Cardiac fibroblast (primary cell): Measurements from ENCODE around the gene GRIA3.
A peak's percentile ranks its signal among the peaks of the same experiment; 100 is the strongest.

Experiments used
- DNase-seq, 2 donors: peaks; one replicate each; pipeline versions ENCODE4 v3.0.0 to v3.0.0-alpha.2; 2010; ENCODE audit warnings: low read depth in 2 of 2
- H3K4me3 ChIP-seq, 2 donors: replicated peaks in 1 of 2; 1 replicate in 1 of 2; 2 replicates in 1 of 2; pipeline ENCODE4 v1.5.1; 2011; ENCODE audit warnings: low read depth in 2 of 2, low read length in 2 of 2, mild to moderate bottlenecking in 2 of 2, moderate library complexity in 1 of 2
- CTCF ChIP-seq: IDR thresholded peaks from one replicate; pipeline ENCODE4 v1.5.1; 2011; ENCODE audit warnings: low read depth, mild to moderate bottlenecking, low read length, inconsistent platforms

GRIA3 gene

GRCh38 chrX:123203772-123204171 is 19.7 kb downstream of the GRIA3 start:
- DNase-seq, result no peak
- H3K4me3 ChIP-seq, result no peak overlapping the region
- no peak for TF ChIP-seq CTCF

GRCh38 chrX:123206176-123206575 is 22.1 kb downstream of the GRIA3 start:
- DNase-seq, result no peak
- H3K4me3 ChIP-seq, result no peak overlapping the region
- no peak for TF ChIP-seq CTCF

GRCh38 chrX:123210252-123210651 is 26.2 kb downstream of the GRIA3 start:
- H3K4me3 ChIP-seq, result no peak overlapping the region
- no peak for DNase-seq
- no peak for TF ChIP-seq CTCF

GRCh38 chrX:123215397-123216089 is 31.5 kb downstream of the GRIA3 start:
- no peak for TF ChIP-seq CTCF
- no peak for DNase-seq

DNA sequence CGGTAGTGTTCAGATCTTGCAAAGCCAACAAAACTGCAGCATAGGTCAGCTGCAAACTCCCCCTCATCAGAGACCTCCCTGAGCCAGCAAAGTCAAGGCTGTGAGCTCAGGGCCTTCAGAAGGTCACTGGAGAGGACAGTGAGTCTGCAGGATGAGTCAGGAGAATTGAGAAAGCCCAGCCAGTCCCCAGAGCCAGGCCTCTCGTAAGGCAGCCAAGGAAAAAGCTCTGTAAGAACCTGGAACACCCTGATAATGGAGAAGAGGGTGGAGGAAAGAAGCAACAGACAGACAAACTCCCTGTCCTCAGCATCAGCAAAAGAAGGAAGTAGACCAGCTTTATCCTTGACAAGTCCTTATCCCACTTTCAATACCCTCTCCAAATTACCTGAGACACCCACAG is 33.0 kb downstream of the GRIA3 start:
- TF ChIP-seq CTCF, result no peak
- no peak overlapping the region for H3K4me3 ChIP-seq
- DNase-seq, result peak in 1 of 2 donors; percentile 52

More at GRCh38 chrX:123215397-123216089, 31.5 kb downstream of the GRIA3 start:
- H3K4me3 ChIP-seq, result no peak overlapping the region

DNA sequence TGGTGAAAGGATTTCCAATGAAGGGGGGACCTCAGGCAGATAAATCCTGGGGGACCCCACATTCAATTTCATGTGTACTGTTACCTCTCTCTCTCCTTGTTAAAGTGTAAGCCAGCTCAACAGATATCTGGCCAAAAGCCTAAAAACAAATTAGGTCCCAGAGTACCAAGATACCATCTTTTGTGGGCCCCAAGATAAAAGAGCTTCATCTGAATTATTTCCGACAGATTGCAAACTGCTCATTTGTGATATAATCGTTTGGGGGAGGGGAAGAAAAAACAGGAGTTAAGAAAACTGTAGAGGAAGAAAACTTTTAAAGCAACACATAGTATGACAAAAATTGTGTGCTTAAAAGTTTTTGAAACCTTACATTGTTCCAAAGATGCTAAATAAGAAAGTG is 33.6 kb downstream of the GRIA3 start:
- H3K4me3 ChIP-seq, result no peak overlapping the region
- no peak for TF ChIP-seq CTCF
- no peak for DNase-seq

- no peak overlapping the region for H3K4me3 ChIP-seq
- TF ChIP-seq CTCF, result no peak
- peak in 1 of 2 donors; percentile 10 for DNase-seq
These were observed 35.8 kb downstream of the GRIA3 start for GRCh38 chrX:123219916-123220315.
